HCT116 (cell line): ENCODE data around the gene SLC22A12. TPM values are rescaled to one million over a fixed set of nuclear protein-coding genes. Genes with fewer than 3 reads are reported as not detected.

Experiments
- ATAC-seq: fragments of 200-7000 bp; cut with Tn5 transposase; 2 replicates; pipeline ENCODE4 v1.9.1; 2020; ENCODE audit warnings: mild to moderate bottlenecking, moderate library complexity
- BruUV-seq: library from RNA; stranded (reverse); fragments of 400-500 nt; replicated peaks from 2 replicates; lab custom pipeline; 2021; lab: Mats Ljungman, UMichigan
- CTCF ChIA-PET: fragments of 300-600 bp; sonication (Branson Sonifier 250); formaldehyde crosslinking; loops from one replicate; lab custom pipeline; 2021; ENCODE audit warnings: antibody characterized with exemption; lab: Charles Lee
- POLR2A ChIA-PET: fragments of 300-600, 350-600 bp; sonication (Branson Sonifier 250); formaldehyde crosslinking; loops from one replicate; lab custom pipeline; 2021; ENCODE audit warnings: antibody characterized with exemption; lab: Charles Lee
- RAD21 ChIA-PET, 2 experiments: fragments of 300-600 bp; sonication (Branson Sonifier 250); formaldehyde crosslinking; loops; one replicate each; lab custom pipeline; 2023; ENCODE audit warnings: low total read pairs in 2 of 2; ENCODE audit not compliant: uncharacterized antibody in 2 of 2, unreplicated experiment in 2 of 2, low non-redundant PET in 1 of 2; lab: Charles Lee
- DNase-seq: peaks from one replicate; pipeline ENCODE4 v3.0.0-alpha.2; 2010; ENCODE audit warnings: low read depth, low spot score
- H2AFZ ChIP-seq: fragments of 200-600 bp; shearing (Covaris generic), sonication (generic); 2 replicates; pipeline ENCODE4 v1.6.1; 2017; ENCODE audit warnings: low read depth, mixed run types, mixed read lengths, antibody characterized with exemption, low read length; ENCODE audit not compliant: poor library complexity, severe bottlenecking
- H3K27ac ChIP-seq: 2 replicates; pipeline ENCODE4 v1.5.1; 2012; ENCODE audit warnings: low read depth, low read length
- H3K27me3 ChIP-seq: fragments of 200-600 bp; sonication (generic); 2 replicates; pipeline ENCODE4 v1.6.1; 2016; ENCODE audit warnings: mixed run types, low read length, mixed read lengths; ENCODE audit not compliant: insufficient read depth
- H3K36me3 ChIP-seq, 2 experiments: fragments of 200-500 bp in 1 of 2; fragments of 200-600 bp in 1 of 2; sonication (Bioruptor generic) in 1 of 2; sonication (generic) in 1 of 2; 2 replicates each; pipeline versions ENCODE4 v1.5.1 to v1.6.1; 2014 to 2016; ENCODE audit warnings: low read length in 2 of 2, inconsistent platforms in 1 of 2, mixed read lengths in 1 of 2, mixed run types in 1 of 2; ENCODE audit not compliant: insufficient read depth in 2 of 2, control insufficient read depth in 1 of 2
- H3K4me1 ChIP-seq, 2 experiments: fragments of 200-600 bp in 1 of 2; sonication (generic) in 1 of 2; 2 replicates each; pipeline versions ENCODE4 v1.5.1 to v1.6.1; 2012 to 2017; ENCODE audit warnings: low read length in 2 of 2, inconsistent platforms in 1 of 2, mild to moderate bottlenecking in 1 of 2, mixed read lengths in 1 of 2, mixed run types in 1 of 2, moderate library complexity in 1 of 2; ENCODE audit not compliant: insufficient read depth in 2 of 2, control insufficient read depth in 1 of 2
- H3K4me2 ChIP-seq: fragments of 200-600 bp; sonication (generic); 2 replicates; pipeline ENCODE4 v1.6.1; 2017; ENCODE audit warnings: mixed run types, low read length, mixed read lengths
- H3K4me3 ChIP-seq, 2 experiments: fragments of 200-600 bp in 1 of 2; sonication (generic) in 1 of 2; replicated peaks in 1 of 2; 2 replicates each; pipeline ENCODE4 v1.5.1; 2011 to 2016; ENCODE audit warnings: low read length in 2 of 2, control low read depth in 1 of 2, low read depth in 1 of 2, mild to moderate bottlenecking in 1 of 2, mixed read lengths in 1 of 2, mixed run types in 1 of 2
- H3K79me2 ChIP-seq: fragments of 200-600 bp; sonication (generic); 2 replicates; pipeline ENCODE4 v1.6.1; 2017; ENCODE audit warnings: mild to moderate bottlenecking, mixed run types, low read length, moderate library complexity, mixed read lengths; ENCODE audit not compliant: insufficient read depth
- H3K9ac ChIP-seq: fragments of 200-600 bp; sonication (generic); 2 replicates; pipeline ENCODE4 v1.6.1; 2016; ENCODE audit warnings: low read length, mixed read lengths
- H3K9me2 ChIP-seq: fragments of 200-600 bp; sonication (generic), shearing (Covaris generic); 2 replicates; pipeline ENCODE4 v1.6.1; 2017; ENCODE audit warnings: mixed run types, mild to moderate bottlenecking, moderate library complexity; ENCODE audit not compliant: insufficient read depth
- H3K9me3 ChIP-seq, 2 experiments: fragments of 200-500 bp in 1 of 2; fragments of 200-600 bp in 1 of 2; sonication (Bioruptor generic) in 1 of 2; sonication (generic) in 1 of 2; 2 replicates each; pipeline ENCODE4 v1.6.1; 2014 to 2017; ENCODE audit warnings: low read length in 2 of 2, mixed read lengths in 2 of 2, inconsistent platforms in 1 of 2, low read depth in 1 of 2, mild to moderate bottlenecking in 1 of 2, mixed run types in 1 of 2, moderate library complexity in 1 of 2; ENCODE audit not compliant: control insufficient read depth in 1 of 2, insufficient read depth in 1 of 2
- H4K20me1 ChIP-seq: fragments of 200-600 bp; sonication (generic), shearing (Covaris generic); 2 replicates; pipeline ENCODE4 v1.6.1; 2017; ENCODE audit warnings: mixed run types, mild to moderate bottlenecking, moderate library complexity; ENCODE audit not compliant: insufficient read depth
- CBX3 ChIP-seq: IDR thresholded peaks from 2 replicates; pipeline ENCODE4 v1.6.1; 2012; ENCODE audit warnings: low read depth
- CEBPB ChIP-seq: IDR thresholded peaks from 2 replicates; pipeline ENCODE4 v1.6.1; 2012; ENCODE audit warnings: low read depth
- EGR1 ChIP-seq: IDR thresholded peaks from 2 replicates; pipeline ENCODE4 v1.6.1; 2012; ENCODE audit warnings: low read depth
- ELF1 ChIP-seq: IDR thresholded peaks from 2 replicates; pipeline ENCODE4 v1.6.1; 2012; ENCODE audit warnings: low read depth, borderline replicate concordance
- EZH2 ChIP-seq: fragments of 200-600 bp; sonication (generic); IDR thresholded peaks from 2 replicates; pipeline ENCODE4 v1.6.1; 2017; ENCODE audit warnings: antibody characterized with exemption, mixed run types
- POLR2A ChIP-seq: IDR thresholded peaks from 2 replicates; pipeline ENCODE4 v1.7.0; 2011; ENCODE audit warnings: borderline replicate concordance; ENCODE audit not compliant: insufficient read depth, insufficient read length; ENCODE audit errors: extremely low read depth
- RAD21 ChIP-seq: IDR thresholded peaks from 2 replicates; pipeline ENCODE4 v1.6.1; 2012; ENCODE audit warnings: low read depth, mild to moderate bottlenecking
- SIN3A ChIP-seq: IDR thresholded peaks from 2 replicates; pipeline ENCODE4 v1.6.1; 2012; ENCODE audit warnings: low read depth
- SP1 ChIP-seq: IDR thresholded peaks from 2 replicates; pipeline ENCODE4 v1.6.1; 2012; ENCODE audit warnings: low read depth
- SRF ChIP-seq: IDR thresholded peaks from 2 replicates; pipeline ENCODE4 v1.6.1; 2012; ENCODE audit warnings: low read depth
- TCF7L2 ChIP-seq: IDR thresholded peaks from 2 replicates; pipeline ENCODE4 v1.7.0; 2011; ENCODE audit warnings: borderline replicate concordance, inconsistent platforms; ENCODE audit not compliant: insufficient read depth, insufficient read length; ENCODE audit errors: extremely low read depth
- YY1 ChIP-seq: IDR thresholded peaks from 2 replicates; pipeline ENCODE4 v1.6.1; 2011; ENCODE audit warnings: low read length, low read depth, moderate library complexity, mild to moderate bottlenecking; ENCODE audit not compliant: insufficient replicate concordance; ENCODE audit errors: extremely low read depth
- ZFX ChIP-seq: fragments of 450-650 bp; IDR thresholded peaks from 2 replicates; pipeline ENCODE4 v1.6.1; 2017
- ZNF274 ChIP-seq: fragments of 200-500 bp; sonication (Bioruptor generic); IDR thresholded peaks from 2 replicates; pipeline ENCODE4 v1.6.1; 2014; ENCODE audit warnings: mild to moderate bottlenecking, low read depth, low read length, inconsistent platforms
- intact Hi-C: fragments of 100-400 bp; cut with micrococcal nuclease; formaldehyde crosslinking; loops from 2 replicates; pipeline ENCODE4 v1.10.0; 2022
- total RNA-seq: library from RNA; stranded (reverse); gene quantifications from one replicate; pipeline ENCODE4 v1.2.1, GENCODE V29; 2021; ENCODE audit not compliant: unreplicated experiment
- TF ChIP-seq, protein P1 (sequence below), 3 experiments: fragments of 200-600 bp in 1 of 3; sonication (generic) in 1 of 3; IDR thresholded peaks in 2 of 3; conservative IDR thresholded peaks in 1 of 3; 2 replicates each; pipeline ENCODE4 v1.5.1; 2012 to 2017; ENCODE audit warnings: low read depth in 2 of 3, low read length in 2 of 3, antibody characterized with exemption in 1 of 3, borderline replicate concordance in 1 of 3, control low read depth in 1 of 3, mild to moderate bottlenecking in 1 of 3, mixed read lengths in 1 of 3, mixed run types in 1 of 3, moderate library complexity in 1 of 3; ENCODE audit not compliant: insufficient read depth in 1 of 3
- TF ChIP-seq, protein P2 (sequence below): IDR thresholded peaks from 2 replicates; pipeline ENCODE4 v1.6.1; 2012
- TF ChIP-seq, protein P3 (sequence below): IDR thresholded peaks from 2 replicates; pipeline ENCODE4 v1.6.1; 2012; ENCODE audit warnings: low read depth
- TF ChIP-seq, protein P4 (sequence below): IDR thresholded peaks from 2 replicates; pipeline ENCODE4 v1.6.1; 2012
- TF ChIP-seq, protein P5 (sequence below): IDR thresholded peaks from 2 replicates; pipeline ENCODE4 v1.6.1; 2011; ENCODE audit warnings: mild to moderate bottlenecking, low read length, moderate library complexity; ENCODE audit not compliant: insufficient replicate concordance; ENCODE audit errors: extremely low read depth

Gene SLC22A12
- total RNA-seq, 1 experiment from 2014 or later = not detected

DNA sequence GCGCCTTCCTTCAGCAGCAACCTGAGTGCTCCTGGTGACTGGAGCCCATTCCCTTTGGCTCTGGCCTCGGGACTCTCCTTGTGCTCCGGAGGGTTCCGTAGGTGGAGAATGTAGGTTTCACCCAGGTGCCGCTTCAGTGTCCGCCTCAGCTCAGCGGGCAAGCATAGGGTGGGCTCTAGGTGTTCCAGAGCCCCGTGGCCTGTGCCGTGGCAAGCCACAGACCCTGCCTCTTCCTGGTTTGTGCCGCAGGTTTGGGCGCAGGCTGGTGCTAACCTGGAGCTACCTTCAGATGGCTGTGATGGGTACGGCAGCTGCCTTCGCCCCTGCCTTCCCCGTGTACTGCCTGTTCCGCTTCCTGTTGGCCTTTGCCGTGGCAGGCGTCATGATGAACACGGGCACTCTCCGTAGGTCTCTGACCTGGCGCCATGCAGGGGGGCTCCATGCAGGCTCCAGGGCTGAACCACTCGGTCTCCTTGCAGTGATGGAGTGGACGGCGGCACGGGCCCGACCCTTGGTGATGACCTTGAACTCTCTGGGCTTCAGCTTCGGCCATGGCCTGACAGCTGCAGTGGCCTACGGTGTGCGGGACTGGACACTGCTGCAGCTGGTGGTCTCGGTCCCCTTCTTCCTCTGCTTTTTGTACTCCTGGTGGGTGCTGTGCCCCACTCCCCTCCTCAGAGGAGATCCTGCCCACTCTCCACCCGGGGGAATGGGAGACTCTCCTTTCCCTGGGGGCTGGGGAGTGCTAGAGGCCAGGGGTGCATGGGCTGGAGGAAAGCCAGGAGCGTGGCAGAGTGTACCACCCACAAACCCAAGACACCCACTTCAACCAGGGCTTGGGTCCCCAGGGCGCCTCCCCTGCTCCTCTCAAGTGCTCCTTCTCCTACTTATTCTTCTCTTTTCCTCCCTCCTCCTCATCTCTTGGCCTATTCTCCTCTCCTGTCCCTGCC, 2.4 kb downstream of the SLC22A12 start:
- intact Hi-C loops = no loop called here
- ATAC-seq = no peak
- no peak overlapping the region for H3K4me3 ChIP-seq
- no peak overlapping the region for H2AFZ ChIP-seq
- no peak overlapping the region for H3K9ac ChIP-seq
- ChIA-PET POLR2A (no interaction called here), CTCF (no interaction called here), RAD21 (no interaction called here)
- TF ChIP-seq ZFX = no peak
- TF ChIP-seq SP1 = no peak
- TF ChIP-seq CBX3 = no peak
- TF ChIP-seq, protein P1, sequence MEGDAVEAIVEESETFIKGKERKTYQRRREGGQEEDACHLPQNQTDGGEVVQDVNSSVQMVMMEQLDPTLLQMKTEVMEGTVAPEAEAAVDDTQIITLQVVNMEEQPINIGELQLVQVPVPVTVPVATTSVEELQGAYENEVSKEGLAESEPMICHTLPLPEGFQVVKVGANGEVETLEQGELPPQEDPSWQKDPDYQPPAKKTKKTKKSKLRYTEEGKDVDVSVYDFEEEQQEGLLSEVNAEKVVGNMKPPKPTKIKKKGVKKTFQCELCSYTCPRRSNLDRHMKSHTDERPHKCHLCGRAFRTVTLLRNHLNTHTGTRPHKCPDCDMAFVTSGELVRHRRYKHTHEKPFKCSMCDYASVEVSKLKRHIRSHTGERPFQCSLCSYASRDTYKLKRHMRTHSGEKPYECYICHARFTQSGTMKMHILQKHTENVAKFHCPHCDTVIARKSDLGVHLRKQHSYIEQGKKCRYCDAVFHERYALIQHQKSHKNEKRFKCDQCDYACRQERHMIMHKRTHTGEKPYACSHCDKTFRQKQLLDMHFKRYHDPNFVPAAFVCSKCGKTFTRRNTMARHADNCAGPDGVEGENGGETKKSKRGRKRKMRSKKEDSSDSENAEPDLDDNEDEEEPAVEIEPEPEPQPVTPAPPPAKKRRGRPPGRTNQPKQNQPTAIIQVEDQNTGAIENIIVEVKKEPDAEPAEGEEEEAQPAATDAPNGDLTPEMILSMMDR (IDR thresholded peaks at IDR 0.05 in 2 of 3, conservative IDR thresholded peaks at IDR 0.05 in 1 of 3; ENCODE audit: borderline replicate concordance in 1 of 3, insufficient read depth in 1 of 3, low read depth in 2 of 3, low read length in 2 of 3) = no peak
- TF ChIP-seq SIN3A = no peak
- no peak for TF ChIP-seq EGR1
- no peak for TF ChIP-seq EZH2
- TF ChIP-seq, protein P2, sequence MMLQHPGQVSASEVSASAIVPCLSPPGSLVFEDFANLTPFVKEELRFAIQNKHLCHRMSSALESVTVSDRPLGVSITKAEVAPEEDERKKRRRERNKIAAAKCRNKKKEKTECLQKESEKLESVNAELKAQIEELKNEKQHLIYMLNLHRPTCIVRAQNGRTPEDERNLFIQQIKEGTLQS = no peak
- TF ChIP-seq TCF7L2 = no peak
- TF ChIP-seq, protein P3, sequence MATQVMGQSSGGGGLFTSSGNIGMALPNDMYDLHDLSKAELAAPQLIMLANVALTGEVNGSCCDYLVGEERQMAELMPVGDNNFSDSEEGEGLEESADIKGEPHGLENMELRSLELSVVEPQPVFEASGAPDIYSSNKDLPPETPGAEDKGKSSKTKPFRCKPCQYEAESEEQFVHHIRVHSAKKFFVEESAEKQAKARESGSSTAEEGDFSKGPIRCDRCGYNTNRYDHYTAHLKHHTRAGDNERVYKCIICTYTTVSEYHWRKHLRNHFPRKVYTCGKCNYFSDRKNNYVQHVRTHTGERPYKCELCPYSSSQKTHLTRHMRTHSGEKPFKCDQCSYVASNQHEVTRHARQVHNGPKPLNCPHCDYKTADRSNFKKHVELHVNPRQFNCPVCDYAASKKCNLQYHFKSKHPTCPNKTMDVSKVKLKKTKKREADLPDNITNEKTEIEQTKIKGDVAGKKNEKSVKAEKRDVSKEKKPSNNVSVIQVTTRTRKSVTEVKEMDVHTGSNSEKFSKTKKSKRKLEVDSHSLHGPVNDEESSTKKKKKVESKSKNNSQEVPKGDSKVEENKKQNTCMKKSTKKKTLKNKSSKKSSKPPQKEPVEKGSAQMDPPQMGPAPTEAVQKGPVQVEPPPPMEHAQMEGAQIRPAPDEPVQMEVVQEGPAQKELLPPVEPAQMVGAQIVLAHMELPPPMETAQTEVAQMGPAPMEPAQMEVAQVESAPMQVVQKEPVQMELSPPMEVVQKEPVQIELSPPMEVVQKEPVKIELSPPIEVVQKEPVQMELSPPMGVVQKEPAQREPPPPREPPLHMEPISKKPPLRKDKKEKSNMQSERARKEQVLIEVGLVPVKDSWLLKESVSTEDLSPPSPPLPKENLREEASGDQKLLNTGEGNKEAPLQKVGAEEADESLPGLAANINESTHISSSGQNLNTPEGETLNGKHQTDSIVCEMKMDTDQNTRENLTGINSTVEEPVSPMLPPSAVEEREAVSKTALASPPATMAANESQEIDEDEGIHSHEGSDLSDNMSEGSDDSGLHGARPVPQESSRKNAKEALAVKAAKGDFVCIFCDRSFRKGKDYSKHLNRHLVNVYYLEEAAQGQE = no peak
- TF ChIP-seq, protein P4, sequence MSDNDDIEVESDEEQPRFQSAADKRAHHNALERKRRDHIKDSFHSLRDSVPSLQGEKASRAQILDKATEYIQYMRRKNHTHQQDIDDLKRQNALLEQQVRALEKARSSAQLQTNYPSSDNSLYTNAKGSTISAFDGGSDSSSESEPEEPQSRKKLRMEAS = no peak
- no peak for TF ChIP-seq SRF
- no peak for TF ChIP-seq CEBPB
- no peak for TF ChIP-seq RAD21
- no peak for TF ChIP-seq ZNF274
- TF ChIP-seq, protein P5, sequence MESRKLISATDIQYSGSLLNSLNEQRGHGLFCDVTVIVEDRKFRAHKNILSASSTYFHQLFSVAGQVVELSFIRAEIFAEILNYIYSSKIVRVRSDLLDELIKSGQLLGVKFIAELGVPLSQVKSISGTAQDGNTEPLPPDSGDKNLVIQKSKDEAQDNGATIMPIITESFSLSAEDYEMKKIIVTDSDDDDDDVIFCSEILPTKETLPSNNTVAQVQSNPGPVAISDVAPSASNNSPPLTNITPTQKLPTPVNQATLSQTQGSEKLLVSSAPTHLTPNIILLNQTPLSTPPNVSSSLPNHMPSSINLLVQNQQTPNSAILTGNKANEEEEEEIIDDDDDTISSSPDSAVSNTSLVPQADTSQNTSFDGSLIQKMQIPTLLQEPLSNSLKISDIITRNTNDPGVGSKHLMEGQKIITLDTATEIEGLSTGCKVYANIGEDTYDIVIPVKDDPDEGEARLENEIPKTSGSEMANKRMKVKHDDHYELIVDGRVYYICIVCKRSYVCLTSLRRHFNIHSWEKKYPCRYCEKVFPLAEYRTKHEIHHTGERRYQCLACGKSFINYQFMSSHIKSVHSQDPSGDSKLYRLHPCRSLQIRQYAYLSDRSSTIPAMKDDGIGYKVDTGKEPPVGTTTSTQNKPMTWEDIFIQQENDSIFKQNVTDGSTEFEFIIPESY = no peak
- TF ChIP-seq POLR2A = no peak
- no peak for TF ChIP-seq ELF1
- no peak for TF ChIP-seq YY1
- H3K27me3 ChIP-seq = no peaks in the 10 kb centered on the region
- no TSS peak for BruUV-seq
- no peaks in the 10 kb centered on the region for H3K79me2 ChIP-seq
- no peak overlapping the region for H3K27ac ChIP-seq
- no peaks in the 10 kb centered on the region for H4K20me1 ChIP-seq
- H3K36me3 ChIP-seq = no peaks in the 10 kb centered on the region
- H3K9me3 ChIP-seq = no peaks in the 10 kb centered on the region
- no peaks in the 10 kb centered on the region for H3K9me2 ChIP-seq
- no peak for DNase-seq
- no peak overlapping the region for H3K4me2 ChIP-seq
- H3K4me1 ChIP-seq = no peaks in the 10 kb centered on the region
